T-cell (primary cell): ENCODE measurements around the gene ETNK2. TPM values are rescaled to one million over a fixed set of nuclear protein-coding genes. Genes with fewer than 3 reads are reported as not detected.

Experiments
- ATAC-seq, 4 experiments: fragments of 200-7000 bp in 3 of 4; fragments of 150-1000 bp in 1 of 4; cut with Tn5 transposase; replicated peaks in 1 of 4; 1 replicate in 3 of 4; 2 replicates in 1 of 4; pipeline ENCODE4 v1.10.0; 2021; ENCODE audit warnings: moderate library complexity in 3 of 4, mild to moderate bottlenecking in 2 of 4, moderate number of reproducible peaks in 1 of 4
- CTCF ChIA-PET, 2 donors: fragments of 300-600 bp; sonication (Branson Sonifier 250); formaldehyde crosslinking; loops; one replicate each; lab custom pipeline; 2022; ENCODE audit warnings: antibody characterized with exemption in 2 of 2; lab: Charles Lee
- POLR2A ChIA-PET, 2 donors: fragments of 300-600 bp; sonication (Branson Sonifier 250); formaldehyde crosslinking; loops; one replicate each; lab custom pipeline; 2022; ENCODE audit warnings: antibody characterized with exemption in 2 of 2; lab: Charles Lee
- DNase-seq, 35 experiments: peaks; one replicate each; pipeline versions ENCODE4 v3.0.0 to v3.0.0-alpha.2; 2013 to 2023
- H3K27ac ChIP-seq: one replicate; pipeline ENCODE4 v1.5.1; 2013; ENCODE audit warnings: low read length
- H3K27me3 ChIP-seq, 2 experiments: replicated peaks in 1 of 2; 1 replicate in 1 of 2; 2 replicates in 1 of 2; pipeline versions ENCODE4 v1.6.1 to v1.7.0; 2013; ENCODE audit warnings: low read length in 1 of 2, mixed read lengths in 1 of 2; ENCODE audit not compliant: control insufficient read depth in 2 of 2, insufficient read depth in 2 of 2; ENCODE audit errors: extremely low read depth in 1 of 2
- H3K36me3 ChIP-seq, 2 donors: 1 replicate in 1 of 2; 2 replicates in 1 of 2; pipeline versions ENCODE4 v1.6.1 to v1.7.0; 2013; ENCODE audit warnings: low read length in 1 of 2; ENCODE audit not compliant: control insufficient read depth in 2 of 2, insufficient read depth in 1 of 2; ENCODE audit errors: extremely low read depth in 1 of 2
- H3K4me1 ChIP-seq, 2 experiments: 1 replicate in 1 of 2; 2 replicates in 1 of 2; pipeline versions ENCODE4 v1.6.1 to v1.7.0; 2013; ENCODE audit warnings: low read length in 2 of 2, mixed read lengths in 1 of 2; ENCODE audit not compliant: insufficient read depth in 2 of 2, control insufficient read depth in 1 of 2; ENCODE audit errors: extremely low read depth in 1 of 2
- H3K4me3 ChIP-seq, 2 donors: 1 replicate in 1 of 2; 2 replicates in 1 of 2; pipeline versions ENCODE4 v1.5.1 to v1.7.0; 2013; ENCODE audit warnings: mild to moderate bottlenecking in 2 of 2, low read length in 1 of 2, moderate library complexity in 1 of 2; ENCODE audit not compliant: control insufficient read depth in 1 of 2; ENCODE audit errors: extremely low read depth in 1 of 2
- H3K9me3 ChIP-seq: 2 replicates; pipeline ENCODE4 v1.7.0; 2013
- H3K27ac Mint-ChIP-seq, 2 donors: one replicate each; pipeline ENCODE4 v1.8.0; 2020 to 2021; ENCODE audit warnings: mild to moderate bottlenecking in 2 of 2, mixed read lengths in 2 of 2
- H3K27me3 Mint-ChIP-seq, 2 donors: one replicate each; pipeline ENCODE4 v1.8.0; 2021 to 2022; ENCODE audit warnings: mixed read lengths in 2 of 2
- H3K36me3 Mint-ChIP-seq: one replicate; pipeline ENCODE4 v1.8.0; 2021; ENCODE audit warnings: mixed read lengths
- H3K4me1 Mint-ChIP-seq, 3 donors: one replicate each; pipeline ENCODE4 v1.8.0; 2020 to 2022; ENCODE audit warnings: mixed read lengths in 3 of 3, mild to moderate bottlenecking in 1 of 3
- H3K4me3 Mint-ChIP-seq, 3 donors: one replicate each; pipeline ENCODE4 v1.8.0; 2020 to 2022; ENCODE audit warnings: mild to moderate bottlenecking in 3 of 3, mixed read lengths in 3 of 3, moderate library complexity in 3 of 3
- H3K9me3 Mint-ChIP-seq, 3 donors: one replicate each; pipeline ENCODE4 v1.8.0; 2020 to 2022; ENCODE audit warnings: mixed read lengths in 3 of 3
- WGBS: methylation state at CpG from one replicate; pipeline ENCODE4 v1.1.5; 2013; ENCODE audit warnings: missing lambda C conversion rate; ENCODE audit not compliant: insufficient coverage; 5-methylcytosine and 5-hydroxymethylcytosine counted together
- total RNA-seq, 35 experiments: library from RNA in 6 of 35; stranded (reverse) in 6 of 35; fragments of 120-200 nt in 1 of 35; gene quantifications; one replicate each; pipeline versions ENCODE4 v1.2.1 to v1.2.4 and lab custom pipeline; 2013 to 2026

The ETNK2 gene
- total RNA-seq, 5 donors from 2014 or later (not counting 1 experiment from before 2014, with no cell fraction given): 3.4 to 11.1 (median 4.2) TPM

DNA sequence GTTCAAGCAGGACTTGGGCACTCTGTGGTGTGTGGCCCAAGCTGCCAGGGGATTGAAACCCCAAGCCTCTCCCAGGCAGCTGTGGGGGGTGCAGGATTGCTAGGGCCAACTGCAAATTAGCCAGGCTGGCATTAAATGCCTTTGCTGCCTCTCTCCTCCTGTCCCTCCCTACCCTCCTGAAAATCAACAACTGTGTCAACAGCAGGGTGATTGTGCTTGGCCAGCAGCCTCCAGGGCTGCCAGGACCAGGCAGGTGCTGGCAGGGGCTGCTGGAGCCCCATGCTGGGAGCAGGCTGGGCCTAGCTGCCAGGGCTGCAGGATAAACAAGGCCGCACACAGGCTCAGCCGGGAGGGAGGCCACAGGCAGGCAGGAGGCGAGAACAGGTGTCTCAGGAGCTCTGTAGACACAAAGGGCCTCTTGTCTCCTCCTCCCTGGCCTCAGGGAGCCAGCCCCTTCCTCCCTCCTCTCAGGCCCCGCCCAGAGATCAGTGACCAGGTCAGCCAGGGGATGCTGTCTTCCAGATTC lies 67.5 kb downstream of the ETNK2 start:
- no peak for DNase-seq
- POLR2A ChIA-PET: no interaction called here
- Mint-ChIP-seq H3K4me3 (no peak overlapping the region), H3K36me3 (no peaks in the 10 kb centered on the region), H3K27me3 (peaks cover 0 to 10% of the 10 kb centered on the region in 2 donors), H3K4me1 (peaks cover 0 to 22% (median 6%) of the 10 kb centered on the region in 3 donors), H3K27ac (no peak overlapping the region), H3K9me3 (no peaks in the 10 kb centered on the region)
- Histone ChIP-seq H3K36me3 (no peaks in the 10 kb centered on the region), H3K4me3 (no peak overlapping the region), H3K4me1 (peaks cover 0 to 21% of the 10 kb centered on the region in 2 experiments), H3K9me3 (no peaks in the 10 kb centered on the region), H3K27me3 (peaks cover 0 to 15% of the 10 kb centered on the region in 2 experiments), H3K27ac (no peak overlapping the region)
- whole genome bisulfite sequencing: 78% methylated on average over 3 of the region's 4 CpGs
- CTCF ChIA-PET: no interaction called here
- no peak for ATAC-seq

DNA sequence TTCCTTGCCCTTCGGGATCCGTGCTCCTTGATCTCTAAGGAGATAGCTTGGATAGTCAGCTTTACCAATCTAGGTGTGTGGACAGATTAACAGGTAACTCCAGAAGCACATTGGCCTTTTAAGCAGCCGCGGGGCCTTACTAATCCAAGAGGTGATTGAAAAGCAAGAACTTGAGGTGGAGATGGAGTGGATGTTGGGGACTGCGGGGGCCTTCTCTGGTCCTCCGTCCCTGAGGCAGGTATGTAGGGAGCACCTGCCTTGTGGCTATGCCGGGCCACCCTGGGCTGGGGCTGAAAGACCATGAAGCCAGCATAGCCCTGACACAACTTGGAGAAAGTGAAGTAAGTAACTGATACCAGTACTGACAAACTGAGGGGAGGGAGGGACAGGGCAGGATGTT lies 68.4 kb downstream of the ETNK2 start:
- CTCF ChIA-PET: no interaction called here
- no peaks in the 10 kb centered on the region for H3K9me3 Mint-ChIP-seq

DNA sequence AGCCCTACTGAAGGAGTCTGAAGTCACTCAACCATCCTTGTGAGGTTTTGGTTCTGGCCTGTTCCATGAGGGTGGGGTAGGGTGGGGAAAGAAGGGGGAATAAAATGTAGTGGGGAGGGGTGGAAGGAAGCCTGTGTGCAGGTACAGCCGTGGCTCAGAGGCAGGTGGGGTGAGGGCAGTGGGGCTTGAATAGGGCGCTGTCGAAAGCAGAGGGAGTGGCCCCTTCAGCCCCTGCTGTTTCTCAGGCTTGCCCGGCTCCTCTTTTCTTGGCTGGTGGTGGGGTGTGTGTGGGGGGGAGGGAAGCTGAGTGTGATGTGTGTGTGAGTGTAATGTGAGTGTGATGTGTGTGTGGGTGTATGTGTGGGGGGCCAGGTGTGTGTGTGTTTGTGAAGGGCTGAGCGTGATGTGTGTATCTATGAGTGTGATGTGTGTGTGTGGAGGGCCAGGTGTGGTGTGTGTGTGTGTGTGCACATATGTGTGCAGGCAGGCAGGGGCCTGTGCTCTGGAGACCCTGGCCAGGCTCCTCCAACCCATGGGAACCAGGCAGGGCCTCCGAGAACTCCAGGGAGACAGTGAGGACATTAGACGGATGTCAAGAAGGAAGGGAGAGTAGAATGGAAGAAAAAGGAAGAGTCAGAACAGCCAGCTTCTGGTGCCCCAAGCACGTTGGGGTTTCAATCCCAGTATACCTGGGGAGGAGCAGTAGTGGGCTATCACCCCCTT lies 69.9 kb downstream of the ETNK2 start:
- ChIA-PET POLR2A (no interaction called here), CTCF (no interaction called here)
- no peaks in the 10 kb centered on the region for H3K36me3 Mint-ChIP-seq
- no peak overlapping the region for H3K27ac ChIP-seq
- peaks cover 17 to 23% of the 10 kb centered on the region in 2 donors for H3K27me3 Mint-ChIP-seq
- peaks cover 0 to 22% of the 10 kb centered on the region in 2 experiments for H3K27me3 ChIP-seq
- 76% methylated on average over 5 of the region's 8 CpGs for WGBS
- no peaks in the 10 kb centered on the region for H3K9me3 Mint-ChIP-seq
- H3K4me3 Mint-ChIP-seq: no peak overlapping the region
- H3K27ac Mint-ChIP-seq: no peak overlapping the region
- H3K4me1 Mint-ChIP-seq: peaks cover 0 to 8% (median 2%) of the 10 kb centered on the region in 3 donors
- no peak overlapping the region for H3K4me3 ChIP-seq
- DNase-seq (no peak), ATAC-seq (no peak)
- no peaks in the 10 kb centered on the region for H3K9me3 ChIP-seq
- H3K4me1 ChIP-seq: peaks cover 0 to 8% of the 10 kb centered on the region in 2 experiments
- no peaks in the 10 kb centered on the region for H3K36me3 ChIP-seq

More for the DNA sequence above, 68.4 kb downstream of the ETNK2 start:
- H3K27me3 ChIP-seq: peaks cover 0 to 15% of the 10 kb centered on the region in 2 experiments
- Mint-ChIP-seq H3K27me3 (peaks cover 4 to 12% of the 10 kb centered on the region in 2 donors), H3K4me1 (peaks cover 0 to 15% (median 6%) of the 10 kb centered on the region in 3 donors), H3K4me3 (no peak overlapping the region), H3K27ac (no peak overlapping the region), H3K36me3 (no peaks in the 10 kb centered on the region)
- H3K4me1 ChIP-seq: peaks cover 0 to 21% of the 10 kb centered on the region in 2 experiments
- H3K27ac ChIP-seq: no peak overlapping the region
- H3K4me3 ChIP-seq: no peak overlapping the region
- no peaks in the 10 kb centered on the region for H3K36me3 ChIP-seq
- 73% methylated on average over 3 of the region's 7 CpGs for WGBS
- no peak for ATAC-seq
- H3K9me3 ChIP-seq: no peaks in the 10 kb centered on the region
- POLR2A ChIA-PET: no interaction called here
- no peak for DNase-seq

DNA sequence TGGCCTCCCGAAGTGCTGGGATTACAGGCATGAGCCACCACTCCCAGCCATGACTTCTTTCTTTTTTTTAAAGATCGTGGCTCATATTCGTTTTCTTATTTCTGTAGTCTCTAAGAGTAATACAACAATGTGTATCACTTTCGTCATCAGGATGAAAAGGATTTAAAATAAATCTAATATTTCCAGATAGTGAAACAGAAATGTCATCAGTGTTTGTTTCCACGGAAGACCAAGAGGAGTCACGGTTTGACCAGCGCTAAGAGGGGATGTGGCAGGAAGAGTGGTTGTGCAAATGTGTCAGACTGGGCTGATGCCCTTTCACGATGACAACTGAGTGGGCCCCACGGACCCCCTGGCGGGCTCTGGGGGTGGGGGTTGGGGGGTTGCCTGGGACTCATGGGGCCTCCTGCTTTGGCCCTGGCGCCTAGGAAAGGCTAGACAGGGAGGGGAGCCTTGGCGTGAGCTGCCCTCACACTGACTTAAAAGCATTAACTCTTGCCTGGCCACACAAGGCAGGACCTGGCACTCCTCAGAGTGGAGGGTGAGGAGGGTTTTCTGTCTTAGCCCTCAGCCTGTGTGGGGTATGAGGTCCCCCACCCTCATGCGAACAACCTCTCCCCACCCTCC lies 70.6 kb downstream of the ETNK2 start:
- Mint-ChIP-seq H3K4me3 (no peak overlapping the region), H3K9me3 (no peaks in the 10 kb centered on the region), H3K4me1 (peaks cover 0 to 12% (median 2%) of the 10 kb centered on the region in 3 donors), H3K27ac (no peak overlapping the region), H3K27me3 (peaks cover 22 to 29% of the 10 kb centered on the region in 2 donors), H3K36me3 (no peaks in the 10 kb centered on the region)
- peaks cover 0 to 29% of the 10 kb centered on the region in 2 experiments for H3K27me3 ChIP-seq
- H3K4me3 ChIP-seq: no peak overlapping the region
- no peak overlapping the region for H3K27ac ChIP-seq
- POLR2A ChIA-PET: no interaction called here
- H3K4me1 ChIP-seq: peaks cover 0 to 8% of the 10 kb centered on the region in 2 experiments
- ATAC-seq (no peak), DNase-seq (no peak)
- WGBS: no CpG with 5 or more reads among the region's 13 CpGs
- no peaks in the 10 kb centered on the region for H3K36me3 ChIP-seq
- CTCF ChIA-PET: no interaction called here
- no peaks in the 10 kb centered on the region for H3K9me3 ChIP-seq

Other genes starting within 250 kb of the ETNK2 start
- 1 to 10 TPM; 3.2 to 9.4 (median 5.2) TPM for gene SOX13, start 78.9 kb downstream of the ETNK2 start, total RNA-seq
- not detected for gene REN, start 14.3 kb upstream of the ETNK2 start, total RNA-seq
- not detected for gene KISS1, start 44.4 kb upstream of the ETNK2 start, total RNA-seq
- gene GOLT1A, start 61.9 kb upstream of the ETNK2 start, total RNA-seq: under 1 TPM in 4 of 5 donors, not detected in 1; 0.30 to 0.42 (median 0.32) TPM
- gene PLEKHA6, start 207.9 kb upstream of the ETNK2 start, total RNA-seq: 1 to 10 TPM in 3 of 5 donors, under 1 TPM in 2; 0.38 to 1.9 (median 1.4) TPM